GM21529 (cell line): Measurements from ENCODE around the gene B4GAT1.

Experiments
- ATAC-seq: cut with Tn5 transposase; IDR thresholded peaks from one replicate; pipeline ENCODE4 v1.9.1; 2021; ENCODE audit not compliant: unreplicated experiment

Gene B4GAT1

GRCh38 chr11:66338276-66339161 lies 8.9 kb downstream of the B4GAT1 start:
- no peak for ATAC-seq

- no peak for ATAC-seq
Observed at GRCh38 chr11:66337103-66337899, 10.1 kb downstream of the B4GAT1 start.

- peak; percentile 57 for ATAC-seq
Observed at GRCh38 chr11:66336234-66337102, 11.0 kb downstream of the B4GAT1 start, which contains the start of gene RIN1. Gene RIN1 (minus strand): TSS chr11:66336434. CDS start chr11:66336402, 32 bp downstream.

- no peak for ATAC-seq
Observed at GRCh38 chr11:66335531-66336233, 11.7 kb downstream of the B4GAT1 start.

GRCh38 chr11:66334605-66335442 lies 12.6 kb downstream of the B4GAT1 start:
- no peak for ATAC-seq

GRCh38 chr11:66333896-66334604 lies 13.4 kb downstream of the B4GAT1 start:
- ATAC-seq = no peak

- no peak for ATAC-seq
Observed at GRCh38 chr11:66333220-66333877, 14.1 kb downstream of the B4GAT1 start.

GRCh38 chr11:66332371-66333219 lies 14.8 kb downstream of the B4GAT1 start:
- ATAC-seq = no peak

GRCh38 chr11:66331542-66332370 lies 15.7 kb downstream of the B4GAT1 start:
- ATAC-seq = no peak

GRCh38 chr11:66330931-66331330 lies 16.5 kb downstream of the B4GAT1 start:
- no peak for ATAC-seq

- no peak for ATAC-seq
Observed at GRCh38 chr11:66329165-66329673, 18.2 kb downstream of the B4GAT1 start.

GRCh38 chr11:66328302-66329144 lies 18.9 kb downstream of the B4GAT1 start:
- peak; percentile 77 for ATAC-seq

GRCh38 chr11:66328031-66328301 lies 19.5 kb downstream of the B4GAT1 start:
- ATAC-seq = no peak

- ATAC-seq = no peak
Observed at GRCh38 chr11:66327171-66328030, 20.0 kb downstream of the B4GAT1 start.
